ENCODE measurements around the gene DENND6B.
"Not testable (repeated sequence)": the region's sequence is repeated elsewhere in the genome, so short reads cannot be mapped to it uniquely, and the experiment has no call there.

The DENND6B gene

GRCh38 chr22:50325444-50326224 lies 1.2 kb downstream of the DENND6B start:
- Mint-ChIP-seq H3K27ac (no peak overlapping the region), H3K9me3 (no peaks in the 10 kb centered on the region), H3K27me3 (peaks cover 4% of the 10 kb centered on the region), H3K36me3 (ENCODE audit: low read depth) (no peaks in the 10 kb centered on the region), H3K4me3 (peak overlapping the region; percentile 80), H3K4me1 (ENCODE audit: low read depth) (peaks cover 28% of the 10 kb centered on the region)

GRCh38 chr22:50323900-50324299 lies 2.9 kb downstream of the DENND6B start:
- peaks cover 4% of the 10 kb centered on the region for H3K27me3 Mint-ChIP-seq
- no peaks in the 10 kb centered on the region for H3K9me3 Mint-ChIP-seq
- H3K4me3 Mint-ChIP-seq: no peak overlapping the region
- no peaks in the 10 kb centered on the region for H3K36me3 Mint-ChIP-seq (ENCODE audit: low read depth)
- no peak overlapping the region for H3K27ac Mint-ChIP-seq
- H3K4me1 Mint-ChIP-seq (ENCODE audit: low read depth): peaks cover 16% of the 10 kb centered on the region

- not testable (repeated sequence) for H3K4me1 Mint-ChIP-seq (ENCODE audit: low read depth); H3K27ac Mint-ChIP-seq; H3K9me3 Mint-ChIP-seq; H3K36me3 Mint-ChIP-seq (ENCODE audit: low read depth); H3K27me3 Mint-ChIP-seq; H3K4me3 Mint-ChIP-seq
These were observed 4.3 kb downstream of the DENND6B start for GRCh38 chr22:50322382-50323104.

GRCh38 chr22:50320671-50321325 lies 6.0 kb downstream of the DENND6B start:
- no peak overlapping the region for H3K27ac Mint-ChIP-seq
- H3K4me3 Mint-ChIP-seq: no peak overlapping the region
- no peaks in the 10 kb centered on the region for H3K36me3 Mint-ChIP-seq (ENCODE audit: low read depth)
- H3K9me3 Mint-ChIP-seq: no peaks in the 10 kb centered on the region
- H3K4me1 Mint-ChIP-seq (ENCODE audit: low read depth): peaks cover under 1% of the 10 kb centered on the region
- H3K27me3 Mint-ChIP-seq: peaks cover 4% of the 10 kb centered on the region

GRCh38 chr22:50320116-50320515 lies 6.7 kb downstream of the DENND6B start:
- H3K27ac Mint-ChIP-seq: no peak overlapping the region
- peaks cover 4% of the 10 kb centered on the region for H3K27me3 Mint-ChIP-seq
- H3K4me3 Mint-ChIP-seq: no peak overlapping the region
- peaks cover 4% of the 10 kb centered on the region for H3K4me1 Mint-ChIP-seq (ENCODE audit: low read depth)
- H3K36me3 Mint-ChIP-seq (ENCODE audit: low read depth): no peaks in the 10 kb centered on the region
- no peaks in the 10 kb centered on the region for H3K9me3 Mint-ChIP-seq

- H3K36me3 Mint-ChIP-seq (ENCODE audit: low read depth): no peaks in the 10 kb centered on the region
- H3K4me3 Mint-ChIP-seq: no peak overlapping the region
- no peak overlapping the region for H3K27ac Mint-ChIP-seq
- H3K27me3 Mint-ChIP-seq: no peaks in the 10 kb centered on the region
- H3K9me3 Mint-ChIP-seq: no peaks in the 10 kb centered on the region
- H3K4me1 Mint-ChIP-seq (ENCODE audit: low read depth): peaks cover 9% of the 10 kb centered on the region
These were observed 7.3 kb downstream of the DENND6B start for GRCh38 chr22:50319503-50319951.

GRCh38 chr22:50318698-50319411 lies 8.0 kb downstream of the DENND6B start:
- peaks cover 15% of the 10 kb centered on the region for H3K4me1 Mint-ChIP-seq (ENCODE audit: low read depth)
- H3K4me3 Mint-ChIP-seq: no peak overlapping the region
- no peaks in the 10 kb centered on the region for H3K9me3 Mint-ChIP-seq
- H3K27me3 Mint-ChIP-seq: no peaks in the 10 kb centered on the region
- H3K36me3 Mint-ChIP-seq (ENCODE audit: low read depth): no peaks in the 10 kb centered on the region
- H3K27ac Mint-ChIP-seq: no peak overlapping the region

- no peaks in the 10 kb centered on the region for H3K27me3 Mint-ChIP-seq
- H3K27ac Mint-ChIP-seq: no peak overlapping the region
- H3K4me3 Mint-ChIP-seq: no peak overlapping the region
- peaks cover 18% of the 10 kb centered on the region for H3K4me1 Mint-ChIP-seq (ENCODE audit: low read depth)
- H3K36me3 Mint-ChIP-seq (ENCODE audit: low read depth): no peaks in the 10 kb centered on the region
- no peaks in the 10 kb centered on the region for H3K9me3 Mint-ChIP-seq
These were observed 8.5 kb downstream of the DENND6B start for GRCh38 chr22:50318356-50318697.

- H3K4me1 Mint-ChIP-seq (ENCODE audit: low read depth): peaks cover 18% of the 10 kb centered on the region
- H3K36me3 Mint-ChIP-seq (ENCODE audit: low read depth): no peaks in the 10 kb centered on the region
- H3K9me3 Mint-ChIP-seq: no peaks in the 10 kb centered on the region
- H3K4me3 Mint-ChIP-seq: no peak overlapping the region
- no peaks in the 10 kb centered on the region for H3K27me3 Mint-ChIP-seq
- H3K27ac Mint-ChIP-seq: no peak overlapping the region
These were observed 9.1 kb downstream of the DENND6B start for GRCh38 chr22:50317674-50318073.

- Mint-ChIP-seq H3K4me1 (ENCODE audit: low read depth) (peaks cover 18% of the 10 kb centered on the region), H3K27ac (no peak overlapping the region), H3K36me3 (ENCODE audit: low read depth) (no peaks in the 10 kb centered on the region), H3K4me3 (no peak overlapping the region), H3K27me3 (no peaks in the 10 kb centered on the region), H3K9me3 (no peaks in the 10 kb centered on the region)
These were observed 9.6 kb downstream of the DENND6B start for GRCh38 chr22:50317178-50317577.

GRCh38 chr22:50316114-50317065 lies 10.4 kb downstream of the DENND6B start:
- Mint-ChIP-seq H3K9me3 (no peaks in the 10 kb centered on the region), H3K4me1 (ENCODE audit: low read depth) (peaks cover 18% of the 10 kb centered on the region), H3K27ac (no peak overlapping the region), H3K4me3 (no peak overlapping the region), H3K36me3 (ENCODE audit: low read depth) (no peaks in the 10 kb centered on the region), H3K27me3 (no peaks in the 10 kb centered on the region)

GRCh38 chr22:50315289-50316113 lies 11.3 kb downstream of the DENND6B start:
- Mint-ChIP-seq H3K27me3 (no peaks in the 10 kb centered on the region), H3K27ac (no peak overlapping the region), H3K4me1 (ENCODE audit: low read depth) (peaks cover 18% of the 10 kb centered on the region), H3K9me3 (no peaks in the 10 kb centered on the region), H3K36me3 (ENCODE audit: low read depth) (no peaks in the 10 kb centered on the region), H3K4me3 (no peak overlapping the region)

- peak overlapping the region; percentile 83 for H3K4me3 Mint-ChIP-seq
These were observed 12.1 kb downstream of the DENND6B start for GRCh38 chr22:50314455-50315288.

More at GRCh38 chr22:50314455-50315288, 12.1 kb downstream of the DENND6B start:
- Mint-ChIP-seq H3K4me1 (ENCODE audit: low read depth) (peaks cover 18% of the 10 kb centered on the region), H3K9me3 (no peaks in the 10 kb centered on the region), H3K27me3 (no peaks in the 10 kb centered on the region), H3K27ac (peak overlapping the region; percentile 82), H3K36me3 (ENCODE audit: low read depth) (no peaks in the 10 kb centered on the region)

Data from stimulated activated naive CD8-positive, alpha-beta T cell treated with anti-CD3 and anti-CD28 coated beads, Interleukin-15, Interleukin-2, amounts not matched to agents 100 ng/mL and 50 ng/mL, for 24 hours (primary cell).